PC-3 (cell line): Measurements from ENCODE around the gene SRGAP3. TPM values are rescaled to one million over a fixed set of nuclear protein-coding genes. Genes with fewer than 3 reads are reported as not detected.
A peak's percentile ranks its signal among the peaks of the same experiment; 100 is the strongest.

Source experiments
- ATAC-seq: fragments of 200-7000 bp; cut with Tn5 transposase; 2 replicates; pipeline ENCODE4 v1.9.1; 2020; ENCODE audit warnings: mild to moderate bottlenecking, moderate library complexity
- BruUV-seq: library from RNA; stranded (reverse); fragments of 400-500 nt; replicated peaks from 2 replicates; lab custom pipeline; 2021; lab: Mats Ljungman, UMichigan
- CTCF ChIA-PET: fragments of 300-600 bp; sonication (Branson Sonifier 250); formaldehyde crosslinking; loops from one replicate; lab custom pipeline; 2022; ENCODE audit warnings: antibody characterized with exemption; lab: Charles Lee
- POLR2A ChIA-PET: fragments of 300-600 bp; sonication (Branson Sonifier 250); formaldehyde crosslinking; loops from one replicate; lab custom pipeline; 2022; ENCODE audit warnings: antibody characterized with exemption; ENCODE audit not compliant: unreplicated experiment; lab: Charles Lee
- DNase-seq: peaks from one replicate; pipeline ENCODE4 v3.0.0-alpha.2; 2015
- H2AFZ ChIP-seq: fragments of 300-600 bp; sonication (generic); 2 replicates; pipeline ENCODE4 v1.6.0; 2016; ENCODE audit warnings: antibody characterized with exemption, low read length
- H3F3A ChIP-seq: fragments of 300-600 bp; sonication (generic); one replicate; pipeline ENCODE4 v1.6.0; 2017; ENCODE audit warnings: antibody characterized with exemption, low read length, control low read depth, mild to moderate bottlenecking; ENCODE audit not compliant: unreplicated experiment
- H3K27ac ChIP-seq: fragments of 300-600 bp; sonication (generic); 2 replicates; pipeline ENCODE4 v1.5.1; 2016; ENCODE audit warnings: mild to moderate bottlenecking, low read length
- H3K27me3 ChIP-seq: fragments of 300-600 bp; sonication (generic); 2 replicates; pipeline ENCODE4 v1.6.1; 2016; ENCODE audit warnings: low read length, mixed read lengths
- H3K36me3 ChIP-seq: fragments of 300-600 bp; sonication (generic); 2 replicates; pipeline ENCODE4 v1.6.1; 2016; ENCODE audit warnings: low read depth, mixed run types, low read length, mixed read lengths
- H3K4me1 ChIP-seq: fragments of 300-600 bp; sonication (generic); 2 replicates; pipeline ENCODE4 v1.5.1; 2016; ENCODE audit warnings: low read length; ENCODE audit not compliant: insufficient read depth
- H3K4me2 ChIP-seq: fragments of 300-600 bp; sonication (generic); 2 replicates; pipeline ENCODE4 v1.6.0; 2016; ENCODE audit warnings: low read length
- H3K4me3 ChIP-seq: fragments of 300-600 bp; sonication (generic); 2 replicates; pipeline ENCODE4 v1.5.1; 2016; ENCODE audit warnings: mild to moderate bottlenecking, low read length, mixed read lengths
- H3K79me2 ChIP-seq: fragments of 300-600 bp; sonication (generic); 2 replicates; pipeline ENCODE4 v1.6.1; 2017; ENCODE audit warnings: low read length, mixed read lengths
- H3K9ac ChIP-seq: fragments of 300-600 bp; sonication (generic); 2 replicates; pipeline ENCODE4 v1.6.0; 2016; ENCODE audit warnings: mild to moderate bottlenecking, low read length
- H3K9me2 ChIP-seq: fragments of 300-600 bp; sonication (generic); replicated peaks from 2 replicates; pipeline ENCODE4 v1.6.1; 2016; ENCODE audit warnings: mixed run types, low read length, mixed read lengths
- H3K9me3 ChIP-seq: fragments of 300-600 bp; sonication (generic); 2 replicates; pipeline ENCODE4 v1.6.1; 2016; ENCODE audit warnings: low read length, mixed read lengths
- H4K20me1 ChIP-seq: fragments of 300-600 bp; sonication (generic); 2 replicates; pipeline ENCODE4 v1.6.1; 2016; ENCODE audit warnings: low read length, mixed read lengths
- CTCF ChIP-seq: fragments of 300-600 bp; sonication (generic); conservative IDR thresholded peaks from 2 replicates; pipeline ENCODE4 v1.5.1; 2017; ENCODE audit warnings: antibody characterized with exemption, low read depth, mild to moderate bottlenecking, low read length
- EZH2 ChIP-seq: fragments of 300-600 bp; sonication (generic); IDR thresholded peaks from one replicate; pipeline ENCODE4 v1.6.1; 2017; ENCODE audit warnings: antibody characterized with exemption, mild to moderate bottlenecking, low read length; ENCODE audit not compliant: unreplicated experiment
- EZH2phosphoT487 ChIP-seq: fragments of 300-600 bp; sonication (generic); IDR thresholded peaks from 2 replicates; pipeline ENCODE4 v1.6.1; 2018; ENCODE audit warnings: mild to moderate bottlenecking, antibody characterized with exemption, low read length, borderline replicate concordance
- intact Hi-C: fragments of 100-400 bp; cut with micrococcal nuclease; formaldehyde crosslinking; loops from 2 replicates; pipeline ENCODE4 v1.9.0; 2023
- total RNA-seq: library from RNA; depleted of rRNA; stranded (reverse); fragments of >200 nt; gene quantifications from 2 replicates; pipeline ENCODE4 v1.2.3, GENCODE V29; 2014

SRGAP3 gene
- total RNA-seq, 1 experiment from 2014 or later, result 7.5 TPM

GRCh38 chr3:8988384-8988655 is 261.1 kb downstream of the SRGAP3 start:
- ChIA-PET CTCF (interaction anchor here (0.5 to 1.9 kb wide), 6 partner anchors 18 to 667 kb away, joined by 3 to 16 read pairs (median 6); no protein-coding TSS in a partner anchor), POLR2A (no interaction called here)
- TF ChIP-seq EZH2 (no peak), EZH2phosphoT487 (no peak), CTCF (no peak)
- H3F3A ChIP-seq, result no peaks in the 10 kb centered on the region
- H3K4me3 ChIP-seq, result no peak overlapping the region
- H2AFZ ChIP-seq, result peak overlapping the region; percentile 28; the same call in 1 of the 2 replicates
- H3K27me3 ChIP-seq, result no peaks in the 10 kb centered on the region
- no peaks in the 10 kb centered on the region for H3K4me1 ChIP-seq
- DNase-seq, result no peak
- H3K9me3 ChIP-seq, result no peaks in the 10 kb centered on the region
- ATAC-seq, result no peak
- H3K27ac ChIP-seq, result no peak overlapping the region
- H3K79me2 ChIP-seq, result no peaks in the 10 kb centered on the region
- no peak overlapping the region for H3K4me2 ChIP-seq
- H3K9ac ChIP-seq, result no peak overlapping the region
- no peaks in the 10 kb centered on the region for H3K36me3 ChIP-seq
- no TSS peak for BruUV-seq
- no peaks in the 10 kb centered on the region for H3K9me2 ChIP-seq
- intact Hi-C loops, result loop anchor here (1.0 kb wide), 3 partner anchors 79 to 314 kb away; no protein-coding TSS in a partner anchor
- no peaks in the 10 kb centered on the region for H4K20me1 ChIP-seq

- POLR2A ChIA-PET, result no interaction called here
- H3K4me3 ChIP-seq, result no peak overlapping the region
- H3K27ac ChIP-seq, result no peak overlapping the region
- TF ChIP-seq CTCF (peak; percentile 95), EZH2phosphoT487 (no peak), EZH2 (no peak)
- H3K9ac ChIP-seq, result no peak overlapping the region
- peak; percentile 75 for DNase-seq
- no peaks in the 10 kb centered on the region for H3F3A ChIP-seq
- intact Hi-C loops, result loop anchor here (1.0 kb wide), 3 partner anchors 79 to 314 kb away; no protein-coding TSS in a partner anchor
- H3K27me3 ChIP-seq, result no peaks in the 10 kb centered on the region
- no peaks in the 10 kb centered on the region for H4K20me1 ChIP-seq
- BruUV-seq, result no TSS peak
- no peaks in the 10 kb centered on the region for H3K36me3 ChIP-seq
- H3K4me1 ChIP-seq, result no peaks in the 10 kb centered on the region
- CTCF ChIA-PET, result interaction anchor here (0.5 to 1.9 kb wide), 7 partner anchors 12 to 667 kb away, joined by 3 to 16 read pairs (median 6); no protein-coding TSS in a partner anchor
- no peaks in the 10 kb centered on the region for H3K9me3 ChIP-seq
- ATAC-seq, result peak; percentile 89
- no peak overlapping the region for H3K4me2 ChIP-seq
- peak overlapping the region; percentile 28; the same call in 1 of the 2 replicates for H2AFZ ChIP-seq
- H3K79me2 ChIP-seq, result no peaks in the 10 kb centered on the region
- no peaks in the 10 kb centered on the region for H3K9me2 ChIP-seq
Observed at GRCh38 chr3:8987645-8988383, 261.6 kb downstream of the SRGAP3 start.

- POLR2A ChIA-PET, result no interaction called here
- BruUV-seq, result no TSS peak
- intact Hi-C loops, result no loop called here
Observed at GRCh38 chr3:8987226-8987625, 262.2 kb downstream of the SRGAP3 start.

More at GRCh38 chr3:8987226-8987625, 262.2 kb downstream of the SRGAP3 start:
- Histone ChIP-seq H4K20me1 (no peaks in the 10 kb centered on the region), H2AFZ (no peak overlapping the region), H3K4me3 (no peak overlapping the region), H3K27me3 (no peaks in the 10 kb centered on the region), H3K9me2 (no peaks in the 10 kb centered on the region), H3F3A (no peaks in the 10 kb centered on the region), H3K9ac (no peak overlapping the region), H3K79me2 (no peaks in the 10 kb centered on the region), H3K27ac (no peak overlapping the region), H3K4me2 (no peak overlapping the region), H3K36me3 (no peaks in the 10 kb centered on the region), H3K4me1 (no peaks in the 10 kb centered on the region), H3K9me3 (no peaks in the 10 kb centered on the region)
- CTCF ChIA-PET, result interaction anchor here (0.6 to 1.9 kb wide), 2 partner anchors 11 to 315 kb away, joined by 5 to 16 read pairs; no protein-coding TSS in a partner anchor
- TF ChIP-seq CTCF (no peak), EZH2 (no peak), EZH2phosphoT487 (no peak)
- ATAC-seq (no peak), DNase-seq (no peak)
